Transverse colon (tissue), 4 donors: ENCODE measurements around the gene DAP3. TPM values are rescaled to one million over a fixed set of nuclear protein-coding genes. Genes with fewer than 3 reads are reported as not detected.
"Not testable (repeated sequence)": the region's sequence is repeated elsewhere in the genome, so short reads cannot be mapped to it uniquely, and the experiment has no call there.

Experiments
- DNase-seq: peaks from one replicate; pipeline ENCODE4 v3.0.0-alpha.2; 2019
- H3K27ac ChIP-seq, 4 donors: fragments of 200-600 bp; sonication (generic); 2 replicates each; pipeline ENCODE4 v1.5.1; 2016 to 2018; ENCODE audit warnings: inconsistent platforms in 4 of 4
- H3K27me3 ChIP-seq: fragments of 200-600 bp; sonication (generic); 2 replicates; pipeline ENCODE4 v1.5.1; 2017; ENCODE audit warnings: inconsistent platforms
- H3K36me3 ChIP-seq, 4 donors: fragments of 200-600 bp; sonication (generic); 2 replicates each; pipeline ENCODE4 v1.5.1; 2017 to 2019; ENCODE audit warnings: inconsistent platforms in 4 of 4
- H3K4me1 ChIP-seq, 4 donors: fragments of 200-600 bp; sonication (generic); 2 replicates each; pipeline ENCODE4 v1.5.1; 2017 to 2020; ENCODE audit warnings: inconsistent platforms in 4 of 4
- H3K4me3 ChIP-seq, 4 donors: fragments of 200-600 bp; sonication (generic); 1 replicate in 1 of 4; 2 replicates in 3 of 4; pipeline versions ENCODE4 v1.5.1 to v1.6.1; 2017 to 2019; ENCODE audit warnings: inconsistent platforms in 4 of 4
- H3K9me3 ChIP-seq, 2 donors: fragments of 200-600 bp; sonication (generic); 2 replicates each; pipeline ENCODE4 v1.5.1; 2017 to 2019; ENCODE audit warnings: inconsistent platforms in 2 of 2
- EP300 ChIP-seq: sonication (generic); formaldehyde crosslinking; IDR thresholded peaks from one replicate; pipeline ENCODE4 v1.6.1; 2017; ENCODE audit warnings: antibody characterized with exemption, low read depth
- POLR2A ChIP-seq: fragments of 450-650 bp; IDR thresholded peaks from one replicate; pipeline ENCODE4 v1.6.1; 2016; ENCODE audit warnings: antibody characterized with exemption, mild to moderate bottlenecking, moderate library complexity
- POLR2AphosphoS5 ChIP-seq, 3 donors: sonication (generic); formaldehyde crosslinking; IDR thresholded peaks; one replicate each; pipeline ENCODE4 v1.6.1; 2016; ENCODE audit warnings: antibody characterized with exemption in 3 of 3
- WGBS, 2 donors: methylation state at CpG; one replicate each; pipeline ENCODE4 v1.1.5; 2018; ENCODE audit warnings: low coverage in 1 of 2; 5-methylcytosine and 5-hydroxymethylcytosine counted together
- in situ Hi-C, 4 donors: fragments of 200-750 bp; cut with MboI; loops; one replicate each; pipeline versions ENCODE4 v1.15.0 to v1.15.1; 2017; ENCODE audit warnings: low sequenced_read_pairs in 3 of 4, low pct_ligation_motif_present in 1 of 4, low pct_unique_long_range_greater_than_20kb in 1 of 4
- intact Hi-C: fragments of 100-400 bp; cut with DNase I; formaldehyde crosslinking; loops from one replicate; pipeline ENCODE4 v1.15.1; 2023; ENCODE audit warnings: low total_unique reads
- total RNA-seq, 4 donors: library from RNA; depleted of rRNA; stranded (reverse); fragments of >200 nt; gene quantifications; one replicate each; pipeline ENCODE4 v1.1.0, GENCODE V29; 2016
- TF ChIP-seq, protein P1 (sequence below), 5 experiments: fragments of 200-600 bp in 3 of 5; fragments of 450-650 bp in 2 of 5; sonication (generic) in 3 of 5; IDR thresholded peaks; 1 replicate in 2 of 5; 2 replicates in 3 of 5; pipeline ENCODE4 v1.5.1; 2016 to 2017; ENCODE audit warnings: antibody characterized with exemption in 5 of 5, inconsistent platforms in 3 of 5, mild to moderate bottlenecking in 2 of 5, moderate library complexity in 1 of 5

DAP3 gene
- total RNA-seq, 4 donors from 2014 or later: 81.9 to 134 (median 106) TPM

DNA sequence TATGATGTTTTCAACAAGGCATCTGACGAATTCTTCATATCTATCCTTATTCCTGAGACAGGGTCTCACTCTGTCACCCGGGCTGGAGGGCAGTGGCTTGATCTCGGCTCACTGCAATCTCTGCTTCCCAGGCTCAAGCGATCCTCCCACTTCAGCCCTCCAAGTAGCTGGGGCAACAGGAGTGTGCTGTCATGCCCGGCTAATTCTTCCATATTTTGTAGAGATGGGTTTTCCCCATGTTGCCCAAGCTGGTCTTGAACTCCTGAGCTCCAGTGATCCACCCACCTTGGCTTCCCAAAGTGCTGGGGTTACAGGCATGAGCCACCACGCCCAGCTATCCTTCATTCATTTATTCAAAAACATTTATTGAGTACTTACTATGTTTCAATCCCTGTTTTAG is 8.4 kb upstream of the DAP3 start:
- TF ChIP-seq, protein P1, sequence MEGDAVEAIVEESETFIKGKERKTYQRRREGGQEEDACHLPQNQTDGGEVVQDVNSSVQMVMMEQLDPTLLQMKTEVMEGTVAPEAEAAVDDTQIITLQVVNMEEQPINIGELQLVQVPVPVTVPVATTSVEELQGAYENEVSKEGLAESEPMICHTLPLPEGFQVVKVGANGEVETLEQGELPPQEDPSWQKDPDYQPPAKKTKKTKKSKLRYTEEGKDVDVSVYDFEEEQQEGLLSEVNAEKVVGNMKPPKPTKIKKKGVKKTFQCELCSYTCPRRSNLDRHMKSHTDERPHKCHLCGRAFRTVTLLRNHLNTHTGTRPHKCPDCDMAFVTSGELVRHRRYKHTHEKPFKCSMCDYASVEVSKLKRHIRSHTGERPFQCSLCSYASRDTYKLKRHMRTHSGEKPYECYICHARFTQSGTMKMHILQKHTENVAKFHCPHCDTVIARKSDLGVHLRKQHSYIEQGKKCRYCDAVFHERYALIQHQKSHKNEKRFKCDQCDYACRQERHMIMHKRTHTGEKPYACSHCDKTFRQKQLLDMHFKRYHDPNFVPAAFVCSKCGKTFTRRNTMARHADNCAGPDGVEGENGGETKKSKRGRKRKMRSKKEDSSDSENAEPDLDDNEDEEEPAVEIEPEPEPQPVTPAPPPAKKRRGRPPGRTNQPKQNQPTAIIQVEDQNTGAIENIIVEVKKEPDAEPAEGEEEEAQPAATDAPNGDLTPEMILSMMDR (IDR thresholded peaks at IDR 0.05): no peak
- TF ChIP-seq POLR2A (no peak), EP300 (no peak), POLR2AphosphoS5 (IDR thresholded peaks at IDR 0.05) (no peak)

DNA sequence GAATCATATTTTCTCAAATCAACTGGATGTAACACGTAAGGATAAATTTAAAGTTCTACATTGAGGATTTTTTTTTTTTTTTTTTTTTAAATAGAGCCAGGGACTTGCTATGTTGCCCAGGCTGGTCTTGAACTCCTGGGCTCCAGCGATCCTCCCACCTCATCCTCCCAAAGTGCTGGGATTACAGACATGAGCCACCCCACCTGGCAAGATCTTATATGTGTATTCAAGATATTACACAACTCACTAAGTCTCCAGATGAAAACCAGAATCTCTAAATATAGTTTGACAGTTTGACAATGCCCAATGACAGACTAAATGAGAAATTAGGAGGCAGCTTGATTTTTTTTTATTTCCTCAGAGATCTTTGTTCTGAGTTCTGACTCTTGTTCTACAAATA is 7.1 kb upstream of the DAP3 start:
- in situ Hi-C loops: no loop called here
- Histone ChIP-seq H3K36me3 (peaks cover 0 to 26% (median 12%) of the 10 kb centered on the region in 4 donors), H3K27me3 (no peaks in the 10 kb centered on the region), H3K4me3 (no peak overlapping the region), H3K9me3 (no peaks in the 10 kb centered on the region), H3K4me1 (peaks cover 10 to 24% (median 19%) of the 10 kb centered on the region in 4 donors), H3K27ac (no peak overlapping the region)
- no peak for TF ChIP-seq POLR2AphosphoS5 (IDR thresholded peaks at IDR 0.05)
- TF ChIP-seq, protein P1 (IDR thresholded peaks at IDR 0.05): no peak
- no peak for TF ChIP-seq POLR2A
- TF ChIP-seq EP300: no peak
- intact Hi-C loops: no loop called here
- DNase-seq: no peak
- WGBS, 2 donors: 93 to 100% methylated on average over 2 of the region's 2 CpGs

More for the DNA sequence above, 8.4 kb upstream of the DAP3 start:
- peaks cover 0 to 35% (median 16%) of the 10 kb centered on the region in 4 donors for H3K36me3 ChIP-seq
- H3K27ac ChIP-seq: no peak overlapping the region
- intact Hi-C loops (no loop called here), in situ Hi-C loops (no loop called here)
- H3K4me1 ChIP-seq: peaks cover 3 to 14% (median 13%) of the 10 kb centered on the region in 4 donors
- no peak for DNase-seq
- no peaks in the 10 kb centered on the region for H3K27me3 ChIP-seq
- no peaks in the 10 kb centered on the region for H3K9me3 ChIP-seq
- 89 to 95% methylated on average over 5 to 6 of the region's 6 CpGs for WGBS, 2 donors
- no peak overlapping the region for H3K4me3 ChIP-seq

DNA sequence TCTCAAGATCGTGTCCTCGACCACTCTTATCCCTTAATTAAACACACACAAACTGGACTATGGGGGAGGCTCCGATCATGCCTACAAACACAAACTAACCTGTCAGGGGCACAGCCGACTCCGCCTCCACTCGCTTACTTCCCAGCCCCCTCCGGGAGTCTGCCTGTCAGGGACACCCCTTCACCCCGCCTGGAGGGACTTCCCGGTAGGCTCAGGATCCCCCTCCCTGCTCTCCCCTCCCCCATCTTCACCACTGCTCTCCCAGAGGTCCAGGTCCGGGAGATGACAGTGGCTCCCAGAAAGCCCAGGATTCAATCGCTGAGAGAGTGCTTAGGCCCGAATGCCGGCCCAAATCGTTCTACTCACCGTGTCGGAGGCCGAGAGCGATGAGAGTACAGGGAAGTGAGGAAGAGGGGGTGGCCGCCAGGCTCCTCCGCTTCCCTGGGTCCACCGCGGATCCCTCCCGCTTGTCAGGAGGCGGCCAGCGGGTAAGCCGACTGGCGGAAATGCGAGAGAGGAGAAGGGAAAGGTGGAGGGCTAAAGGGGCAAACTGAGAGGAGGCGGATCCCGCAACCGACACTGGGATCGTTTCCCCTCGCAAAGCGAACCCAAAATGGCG is 1.1 kb upstream of the DAP3 start:
- WGBS, 2 donors: 0% methylated on average over 3 to 28 of the region's 35 CpGs

DNA sequence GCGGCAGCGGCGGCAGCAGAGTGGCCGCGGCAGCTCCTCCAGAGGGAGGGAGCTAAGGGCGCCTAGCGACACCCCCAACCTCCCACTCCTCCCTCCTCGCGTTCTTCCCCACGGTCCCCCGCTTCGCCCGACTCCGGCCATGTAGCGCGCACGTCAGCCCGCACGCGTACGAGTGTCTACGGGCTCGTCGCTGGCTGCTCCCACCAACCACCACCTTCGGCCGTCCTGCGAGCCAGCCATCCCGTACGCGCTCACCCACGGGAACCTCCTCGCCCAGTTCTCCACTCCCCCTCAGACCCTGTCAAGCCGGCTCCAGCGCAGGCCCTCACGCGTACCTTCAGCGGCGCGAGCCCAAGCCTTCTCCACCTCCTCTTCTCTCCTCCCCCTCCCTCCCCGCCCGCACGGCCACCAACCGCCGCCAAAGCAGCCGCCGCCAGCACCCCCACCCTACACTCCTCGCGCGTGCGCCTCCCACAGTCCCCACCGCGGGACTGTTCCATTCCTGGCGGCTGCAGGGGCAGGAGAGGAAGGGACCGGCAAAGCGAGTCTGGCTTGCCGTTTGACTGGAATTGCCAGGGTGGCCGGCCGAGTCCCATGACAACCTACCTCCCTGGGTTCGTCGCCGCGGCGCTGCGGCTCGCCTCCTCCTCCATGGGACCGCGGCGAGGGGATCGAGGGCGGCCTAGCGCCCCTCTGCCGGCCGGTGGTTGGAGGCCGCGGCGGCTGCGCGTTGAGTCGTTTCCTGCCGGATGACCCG is 389 bp upstream of the DAP3 start, which contains the start of gene YY1AP1:
YY1AP1 (minus strand) TSS at position 451 of the 757 bp plus-strand sequence. CDS start 8,338 bp downstream, outside the sequence.
- Histone ChIP-seq H3K36me3 (no peaks in the 10 kb centered on the region), H3K4me1 (peaks cover 18 to 38% (median 28%) of the 10 kb centered on the region in 4 donors), H3K4me3 (peak within 1 kb of the TSS; percentile 79 to 91 (median 86)), H3K9me3 (no peaks in the 10 kb centered on the region), H3K27ac (peak within 1 kb of the TSS; percentile 94 to 98 (median 97)), H3K27me3 (no peaks in the 10 kb centered on the region)
- intact Hi-C loops (no loop called here), in situ Hi-C loops (no loop called here)
- WGBS, 2 donors: 0% methylated on average over 53 of the region's 81 CpGs; no CpG with 5 or more reads in 1 of the 2 donors
- peak; percentile 94 for DNase-seq
- TF ChIP-seq POLR2A: peak; percentile 89
- TF ChIP-seq, protein P1 (IDR thresholded peaks at IDR 0.05): peak in 3 of 5 experiments; percentile 17 to 69 (median 30)
- no peak for TF ChIP-seq EP300
- TF ChIP-seq POLR2AphosphoS5 (IDR thresholded peaks at IDR 0.05): peak; percentile 82 to 87 (median 85)

More for the DNA sequence above, 1.1 kb upstream of the DAP3 start:
- in situ Hi-C loops, intact Hi-C loops, H3K9me3 ChIP-seq, H3K36me3 ChIP-seq, H3K27me3 ChIP-seq: not testable (repeated sequence)
- H3K27ac ChIP-seq: peak overlapping the region; percentile 94 to 98 (median 97)
- peaks cover 20 to 38% (median 28%) of the 10 kb centered on the region in 4 donors for H3K4me1 ChIP-seq
- H3K4me3 ChIP-seq: peak overlapping the region; percentile 79 to 91 (median 86)
- peak; percentile 28 for DNase-seq
- TF ChIP-seq, protein P1 (IDR thresholded peaks at IDR 0.05): peak in 1 of 5 experiments; percentile 9
